Muscle of leg (tissue), 11 donors: Measurements from ENCODE around the gene AMOT. TPM values are rescaled to one million over a fixed set of nuclear protein-coding genes. Genes with fewer than 3 reads are reported as not detected.

Experiments
- DNase-seq: peaks from one replicate; pipeline ENCODE4 v3.0.0; 2013
- H3K27ac ChIP-seq: one replicate; pipeline ENCODE4 v1.5.1; 2013; ENCODE audit warnings: mild to moderate bottlenecking, low read length, control low read depth
- H3K27me3 ChIP-seq: one replicate; pipeline ENCODE4 v1.6.1; 2013; ENCODE audit warnings: low read length; ENCODE audit not compliant: control insufficient read depth, insufficient read depth
- H3K36me3 ChIP-seq: one replicate; pipeline ENCODE4 v1.6.1; 2013; ENCODE audit warnings: low read length; ENCODE audit not compliant: control insufficient read depth, insufficient read depth
- H3K4me1 ChIP-seq: one replicate; pipeline ENCODE4 v1.6.1; 2013; ENCODE audit warnings: low read length; ENCODE audit not compliant: control insufficient read depth, insufficient read depth
- H3K4me3 ChIP-seq: one replicate; pipeline ENCODE4 v1.5.1; 2013; ENCODE audit warnings: low read length, control low read depth
- H3K9me3 ChIP-seq: replicated peaks from 2 replicates; pipeline ENCODE4 v1.6.1; 2013; ENCODE audit warnings: low read depth, low read length; ENCODE audit not compliant: control insufficient read depth
- WGBS: methylation state at CpG from one replicate; pipeline ENCODE4 v1.1.5; 2013; ENCODE audit warnings: missing lambda C conversion rate; ENCODE audit not compliant: insufficient coverage; 5-methylcytosine and 5-hydroxymethylcytosine counted together
- polyA plus RNA-seq, 8 donors: library from polyadenylated mRNA; unstranded; fragments of 120-200 nt; gene quantifications; one replicate each; pipeline versions ENCODE4 v1.2.1 to v1.2.3, GENCODE V29; 2013; ENCODE audit warnings: inconsistent platforms in 1 of 8, low replicate concordance in 1 of 8; ENCODE audit not compliant: insufficient read length in 8 of 8, insufficient read depth in 1 of 8
- total RNA-seq: library from RNA; stranded (reverse); fragments of 120-200 nt; gene quantifications from one replicate; pipeline ENCODE4 v1.2.4, GENCODE V29; 2013

The AMOT gene
- total and polyA plus RNA-seq, 9 donors = 17.6 to 35.6 (median 28.1) TPM

GRCh38 chrX:112759512-112759911, 81.1 kb downstream of the AMOT start:
- H3K9me3 ChIP-seq = no peaks in the 10 kb centered on the region
- H3K27me3 ChIP-seq = peaks cover 19% of the 10 kb centered on the region
- 43% methylated on average over 1 of the region's 3 CpGs for WGBS
- H3K4me3 ChIP-seq = no peak overlapping the region
- H3K27ac ChIP-seq = no peak overlapping the region
- DNase-seq = no peak
- H3K36me3 ChIP-seq = no peaks in the 10 kb centered on the region
- no peaks in the 10 kb centered on the region for H3K4me1 ChIP-seq

DNA sequence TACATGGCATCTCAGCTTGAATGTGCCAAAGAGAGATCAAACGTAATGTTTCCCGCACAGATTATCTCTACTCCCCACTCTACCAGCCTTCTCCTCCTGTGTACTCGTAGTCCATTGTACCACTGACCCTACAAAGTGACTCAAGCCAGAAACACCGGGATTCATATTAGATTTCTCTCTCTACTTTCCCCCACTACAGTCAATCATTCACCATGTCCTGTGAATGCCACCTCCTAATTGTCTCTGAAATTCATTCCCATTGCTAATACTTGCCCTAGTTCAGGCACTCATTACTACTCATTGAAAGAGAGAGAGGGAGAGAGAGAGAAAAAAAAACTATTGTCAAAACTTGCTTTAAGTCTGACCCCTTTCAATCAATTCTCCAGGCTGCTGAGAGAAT, 82.7 kb downstream of the AMOT start:
- Histone ChIP-seq H3K9me3 (no peaks in the 10 kb centered on the region), H3K4me3 (no peak overlapping the region), H3K27ac (no peak overlapping the region), H3K4me1 (no peaks in the 10 kb centered on the region), H3K36me3 (no peaks in the 10 kb centered on the region), H3K27me3 (peaks cover 17% of the 10 kb centered on the region)
- 83% methylated on average over 4 of the region's 4 CpGs for WGBS
- DNase-seq = no peak

DNA sequence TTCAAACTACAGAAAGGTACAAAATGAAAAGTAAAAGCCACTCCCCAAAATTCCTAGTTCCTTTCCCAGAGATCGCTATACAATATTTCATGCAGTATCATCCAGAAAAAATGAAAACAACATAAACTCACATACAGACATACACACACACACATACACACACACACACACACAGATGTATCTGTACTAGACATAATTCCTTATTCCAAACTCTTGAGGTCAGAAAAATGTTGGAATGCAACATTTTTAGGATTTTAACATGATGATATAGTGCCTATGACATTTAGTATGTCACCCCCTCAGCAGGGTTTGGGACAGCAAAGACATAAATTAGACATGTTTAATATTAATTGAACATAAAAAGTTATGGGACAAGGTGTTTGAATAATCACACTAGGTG, 87.5 kb downstream of the AMOT start:
- H3K9me3 ChIP-seq = no peaks in the 10 kb centered on the region
- no peaks in the 10 kb centered on the region for H3K4me1 ChIP-seq
- no peak overlapping the region for H3K4me3 ChIP-seq
- H3K27me3 ChIP-seq = peaks cover 8% of the 10 kb centered on the region
- no peak overlapping the region for H3K27ac ChIP-seq
- H3K36me3 ChIP-seq = no peaks in the 10 kb centered on the region
- no CpG with 5 or more reads among the region's 1 CpG for WGBS
- DNase-seq = no peak

DNA sequence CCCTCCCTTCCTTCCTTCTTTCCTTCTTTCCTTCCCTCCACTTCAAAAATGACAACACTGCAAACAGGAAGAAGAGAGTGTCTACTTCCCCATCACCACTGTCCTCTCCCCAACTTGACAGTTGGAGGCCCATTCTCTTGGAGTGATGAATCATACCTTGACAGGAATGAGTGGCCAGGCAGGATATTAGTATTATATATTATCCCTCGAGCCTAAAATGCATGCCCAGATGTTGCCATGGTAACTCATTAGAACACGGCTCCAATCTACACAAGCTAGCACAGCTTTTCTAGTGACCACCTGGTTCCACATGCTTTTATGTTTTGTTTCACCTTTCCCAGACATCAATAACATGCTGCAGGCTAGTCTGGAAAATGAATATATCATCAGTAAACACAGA, 89.6 kb downstream of the AMOT start:
- Histone ChIP-seq H3K27me3 (peaks cover 10% of the 10 kb centered on the region), H3K9me3 (no peaks in the 10 kb centered on the region), H3K4me3 (no peak overlapping the region), H3K36me3 (no peaks in the 10 kb centered on the region), H3K4me1 (no peaks in the 10 kb centered on the region), H3K27ac (no peak overlapping the region)
- WGBS = no CpG with 5 or more reads among the region's 2 CpGs
- no peak for DNase-seq

DNA sequence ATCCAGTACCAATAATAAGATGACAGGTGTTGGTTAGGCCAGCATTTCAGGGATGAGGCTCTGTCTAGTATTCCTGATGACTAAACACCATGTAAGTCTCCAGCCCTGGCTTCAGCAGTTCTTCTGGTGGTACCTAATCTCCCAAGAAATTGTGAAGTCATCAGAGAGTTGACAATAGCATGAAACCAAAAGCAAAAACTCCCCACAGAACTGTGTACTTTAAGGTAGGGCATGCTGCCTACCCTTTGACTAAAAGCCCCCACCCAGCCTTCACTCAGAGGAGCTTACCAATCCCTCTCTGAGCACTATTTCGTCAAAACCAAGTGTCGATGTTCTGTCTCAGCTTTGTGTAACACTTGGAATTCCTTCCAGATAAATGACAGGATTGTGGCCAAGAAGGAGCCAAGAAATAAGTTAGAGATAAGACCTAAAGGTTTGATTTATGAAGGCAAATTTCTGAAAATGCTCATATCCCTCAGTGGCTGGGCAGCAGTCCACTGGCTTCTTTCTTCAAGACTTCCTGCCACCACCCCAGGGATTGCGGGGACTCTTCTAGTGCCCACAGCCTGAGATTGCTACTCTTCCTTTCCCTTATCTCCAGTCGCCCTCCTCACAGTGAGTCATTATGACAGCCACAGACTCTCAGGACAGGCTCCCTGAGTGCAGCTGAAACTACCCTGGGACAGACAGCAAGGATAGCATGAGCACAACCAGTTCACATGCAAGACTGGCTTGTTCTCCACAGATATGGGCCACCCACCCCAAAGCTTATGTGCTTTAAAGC, 93.6 kb downstream of the AMOT start:
- peaks cover 2% of the 10 kb centered on the region for H3K4me1 ChIP-seq
- peaks cover 19% of the 10 kb centered on the region for H3K27me3 ChIP-seq
- H3K27ac ChIP-seq = no peak overlapping the region
- no peak for DNase-seq
- 77% methylated on average over 2 of the region's 4 CpGs for WGBS
- H3K9me3 ChIP-seq = no peaks in the 10 kb centered on the region
- H3K4me3 ChIP-seq = no peak overlapping the region
- H3K36me3 ChIP-seq = no peaks in the 10 kb centered on the region

DNA sequence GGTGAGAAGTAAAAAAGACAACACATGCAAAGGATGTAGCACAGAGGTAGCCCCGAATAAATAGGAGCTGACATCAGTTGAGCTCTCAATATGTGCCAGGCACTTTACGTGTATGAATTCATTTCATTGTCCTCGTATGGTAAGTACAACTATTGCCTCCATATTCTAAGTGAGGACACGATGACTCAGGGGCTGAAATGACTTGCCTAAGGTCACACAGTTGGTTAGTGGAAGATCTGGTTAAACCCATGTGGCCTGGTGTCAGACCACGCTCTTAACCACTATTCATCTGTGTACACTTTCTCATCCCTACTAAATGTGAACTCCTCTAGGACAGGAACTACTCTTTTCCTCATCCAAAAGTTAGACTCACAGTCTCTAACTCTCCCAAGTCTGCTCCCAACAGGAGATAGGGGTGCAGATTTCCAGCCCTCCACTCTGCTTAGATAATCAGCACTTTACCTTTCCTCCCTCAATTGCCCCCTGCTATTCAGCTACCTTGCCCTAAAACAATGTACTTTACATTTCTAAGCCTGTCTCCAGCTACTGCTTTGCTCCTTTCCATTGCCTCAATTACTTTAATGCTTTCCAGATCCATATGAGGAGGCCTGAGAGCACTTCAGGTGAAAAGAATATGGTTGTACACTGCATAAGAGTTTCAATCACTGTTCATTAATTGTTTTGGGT, 102.1 kb downstream of the AMOT start:
- Histone ChIP-seq H3K4me1 (no peaks in the 10 kb centered on the region), H3K36me3 (no peaks in the 10 kb centered on the region)
- WGBS = 57% methylated on average over 4 of the region's 5 CpGs

DNA sequence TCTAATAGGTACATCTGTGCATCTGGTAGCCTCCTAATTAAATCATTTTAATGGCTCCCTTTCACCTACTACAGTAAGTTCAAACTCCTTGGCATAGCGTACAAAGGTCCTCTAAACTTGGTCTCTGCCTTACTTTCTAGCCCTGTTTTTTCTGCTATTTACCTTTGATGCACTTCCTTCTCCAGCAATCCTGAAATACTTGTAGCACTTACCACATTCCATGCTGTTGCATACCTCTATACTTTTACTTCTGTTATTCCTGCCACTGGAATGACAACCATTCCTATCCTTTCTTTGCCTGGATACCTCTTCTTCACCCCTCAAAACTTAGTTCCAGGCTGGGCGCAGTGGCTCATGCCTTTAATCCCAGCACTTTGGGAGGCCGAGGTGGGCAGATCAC, 104.3 kb downstream of the AMOT start:
- no peak overlapping the region for H3K4me3 ChIP-seq
- H3K27ac ChIP-seq = no peak overlapping the region
- WGBS = 50% methylated on average over 1 of the region's 3 CpGs
- no peaks in the 10 kb centered on the region for H3K36me3 ChIP-seq
- H3K4me1 ChIP-seq = no peaks in the 10 kb centered on the region
- DNase-seq = no peak
- H3K9me3 ChIP-seq = no peaks in the 10 kb centered on the region
- H3K27me3 ChIP-seq = peaks cover 5% of the 10 kb centered on the region

More for the DNA sequence above, 102.1 kb downstream of the AMOT start:
- DNase-seq = no peak
- Histone ChIP-seq H3K9me3 (no peaks in the 10 kb centered on the region), H3K27me3 (peaks cover 6% of the 10 kb centered on the region), H3K27ac (no peak overlapping the region), H3K4me3 (no peak overlapping the region)

- Histone ChIP-seq H3K4me1 (no peaks in the 10 kb centered on the region), H3K27me3 (peaks cover 5% of the 10 kb centered on the region), H3K4me3 (no peak overlapping the region), H3K36me3 (no peaks in the 10 kb centered on the region), H3K27ac (no peak overlapping the region), H3K9me3 (no peaks in the 10 kb centered on the region)
- DNase-seq = no peak
- no CpG with 5 or more reads among the region's 2 CpGs for WGBS
Measured at GRCh38 chrX:112735147-112735546, 105.5 kb downstream of the AMOT start.

GRCh38 chrX:112734290-112734689, 106.3 kb downstream of the AMOT start:
- Histone ChIP-seq H3K27ac (no peak overlapping the region), H3K36me3 (no peaks in the 10 kb centered on the region), H3K27me3 (peaks cover 5% of the 10 kb centered on the region), H3K4me3 (no peak overlapping the region), H3K4me1 (no peaks in the 10 kb centered on the region), H3K9me3 (no peaks in the 10 kb centered on the region)
- WGBS = no CpG with 5 or more reads among the region's 3 CpGs
- peak; percentile 68 for DNase-seq

- Histone ChIP-seq H3K27ac (no peak overlapping the region), H3K4me1 (no peaks in the 10 kb centered on the region), H3K4me3 (no peak overlapping the region), H3K36me3 (no peaks in the 10 kb centered on the region), H3K27me3 (peaks cover 3% of the 10 kb centered on the region), H3K9me3 (no peaks in the 10 kb centered on the region)
- no peak for DNase-seq
- no CpG with 5 or more reads among the region's 3 CpGs for WGBS
Measured at GRCh38 chrX:112731793-112732192, 108.8 kb downstream of the AMOT start.
